OCI-LY3 (cell line): ENCODE measurements around the gene VSIG10L.

Experiments
- H2AFZ ChIP-seq: fragments of 200-600, 300-600 bp; shearing (Covaris generic); 2 replicates; pipeline ENCODE4 v1.6.0; 2014; ENCODE audit warnings: antibody characterized with exemption, low read depth, low read length
- H3K27ac ChIP-seq: fragments of 200-600, 300-600 bp; sonication (generic); 2 replicates; pipeline ENCODE4 v1.5.1; 2014; ENCODE audit warnings: mild to moderate bottlenecking, low read length, moderate library complexity, mixed read lengths
- H3K27me3 ChIP-seq: fragments of 200-600, 300-600 bp; sonication (generic); 2 replicates; pipeline ENCODE4 v1.6.1; 2014; ENCODE audit warnings: low read depth, low read length, mixed read lengths
- H3K36me3 ChIP-seq: fragments of 200-600, 300-600 bp; sonication (generic); replicated peaks from 2 replicates; pipeline ENCODE3; 2014; ENCODE audit warnings: low read depth, low read length, mixed read lengths
- H3K4me1 ChIP-seq: fragments of 300-600, 200-600 bp; sonication (generic); 2 replicates; pipeline ENCODE4 v1.6.1; 2014; ENCODE audit warnings: low read length, mixed read lengths
- H3K4me2 ChIP-seq: fragments of 200-600, 300-600 bp; sonication (generic); 2 replicates; pipeline ENCODE4 v1.6.1; 2014; ENCODE audit warnings: low read length, mixed read lengths
- H3K4me3 ChIP-seq: fragments of 300-600, 200-600 bp; sonication (generic); 2 replicates; pipeline ENCODE4 v1.5.1; 2014; ENCODE audit warnings: antibody characterized with exemption, mild to moderate bottlenecking, low read length, moderate library complexity
- H3K79me2 ChIP-seq: fragments of 300-600, 200-600 bp; shearing (Covaris generic); 2 replicates; pipeline ENCODE4 v1.6.1; 2014; ENCODE audit warnings: mild to moderate bottlenecking, low read length, mixed read lengths
- H3K9ac ChIP-seq: fragments of 300-600, 200-600 bp; shearing (Covaris generic); 2 replicates; pipeline ENCODE4 v1.6.0; 2014; ENCODE audit warnings: mild to moderate bottlenecking, low read length, moderate library complexity
- H3K9me3 ChIP-seq: fragments of 200-600, 300-600 bp; shearing (Covaris generic); 2 replicates; pipeline ENCODE4 v1.6.1; 2014; ENCODE audit warnings: low read length, mixed read lengths; ENCODE audit not compliant: insufficient read depth
- H4K20me1 ChIP-seq: fragments of 200-600, 300-600 bp; sonication (generic); 2 replicates; pipeline ENCODE4 v1.6.1; 2016; ENCODE audit warnings: low read length, mixed read lengths; ENCODE audit not compliant: insufficient read depth
- EZH2phosphoT487 ChIP-seq: fragments of 200-600 bp; shearing (Covaris generic); IDR thresholded peaks from 2 replicates; pipeline ENCODE4 v1.6.1; 2018; ENCODE audit warnings: antibody characterized with exemption, mixed run types, low read depth
- TF ChIP-seq, protein P1 (sequence below): fragments of 200-600, 300-600 bp; sonication (generic); IDR thresholded peaks from 2 replicates; pipeline ENCODE4 v1.5.1; 2014; ENCODE audit warnings: antibody characterized with exemption, low read length, low read depth

The VSIG10L gene

DNA sequence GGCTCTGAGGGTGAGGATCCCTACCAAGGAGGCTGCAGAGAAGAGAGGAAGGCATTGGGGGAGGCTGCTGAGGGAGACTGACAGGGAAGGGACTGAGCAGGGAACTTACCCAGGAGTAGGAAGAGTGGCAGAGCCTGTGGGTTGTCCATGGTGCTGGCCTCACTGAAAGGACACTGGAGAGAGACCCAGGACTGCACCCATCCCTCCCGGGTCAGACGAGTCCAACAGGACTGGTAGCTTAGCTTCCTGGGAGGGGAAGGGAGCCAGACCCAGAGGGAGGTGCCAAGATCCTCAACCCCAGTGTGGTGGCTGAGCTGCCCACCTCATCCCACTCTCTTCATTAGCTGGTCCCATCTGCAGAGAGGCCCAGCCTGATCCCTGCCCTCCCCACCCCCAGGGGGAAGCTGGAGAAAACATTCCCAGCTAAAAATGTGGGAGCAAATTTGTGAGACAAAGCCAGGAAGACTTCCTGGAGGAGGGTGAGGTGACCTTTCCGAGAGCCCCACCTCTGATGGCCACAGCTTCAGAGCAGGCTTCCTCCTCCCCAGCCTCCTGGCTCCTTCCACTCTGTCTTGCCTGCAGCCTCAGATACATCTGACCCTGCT lies at the start of gene VSIG10L:
Gene VSIG10L, minus strand, starts transcription at position 164 of the 605 bp plus-strand sequence. Its CDS starts 15 bp downstream, at position 149.
- no peaks in the 10 kb centered on the region for H3K79me2 ChIP-seq
- H3K9ac ChIP-seq: no peak within 1 kb of the TSS
- H3K27ac ChIP-seq: no peak within 1 kb of the TSS
- H3K4me3 ChIP-seq: no peak within 1 kb of the TSS
- peaks cover 9% of the 10 kb centered on the region; the same call in 1 of the 2 replicates for H3K27me3 ChIP-seq
- H3K4me1 ChIP-seq: peaks cover 19% of the 10 kb centered on the region
- H3K9me3 ChIP-seq: no peaks in the 10 kb centered on the region
- peaks cover 9% of the 10 kb centered on the region for H3K36me3 ChIP-seq
- no peak within 1 kb of the TSS for H2AFZ ChIP-seq
- no peaks in the 10 kb centered on the region for H4K20me1 ChIP-seq
- no peak for TF ChIP-seq EZH2phosphoT487
- TF ChIP-seq, protein P1, sequence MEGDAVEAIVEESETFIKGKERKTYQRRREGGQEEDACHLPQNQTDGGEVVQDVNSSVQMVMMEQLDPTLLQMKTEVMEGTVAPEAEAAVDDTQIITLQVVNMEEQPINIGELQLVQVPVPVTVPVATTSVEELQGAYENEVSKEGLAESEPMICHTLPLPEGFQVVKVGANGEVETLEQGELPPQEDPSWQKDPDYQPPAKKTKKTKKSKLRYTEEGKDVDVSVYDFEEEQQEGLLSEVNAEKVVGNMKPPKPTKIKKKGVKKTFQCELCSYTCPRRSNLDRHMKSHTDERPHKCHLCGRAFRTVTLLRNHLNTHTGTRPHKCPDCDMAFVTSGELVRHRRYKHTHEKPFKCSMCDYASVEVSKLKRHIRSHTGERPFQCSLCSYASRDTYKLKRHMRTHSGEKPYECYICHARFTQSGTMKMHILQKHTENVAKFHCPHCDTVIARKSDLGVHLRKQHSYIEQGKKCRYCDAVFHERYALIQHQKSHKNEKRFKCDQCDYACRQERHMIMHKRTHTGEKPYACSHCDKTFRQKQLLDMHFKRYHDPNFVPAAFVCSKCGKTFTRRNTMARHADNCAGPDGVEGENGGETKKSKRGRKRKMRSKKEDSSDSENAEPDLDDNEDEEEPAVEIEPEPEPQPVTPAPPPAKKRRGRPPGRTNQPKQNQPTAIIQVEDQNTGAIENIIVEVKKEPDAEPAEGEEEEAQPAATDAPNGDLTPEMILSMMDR: no peak
- no peak within 1 kb of the TSS for H3K4me2 ChIP-seq

DNA sequence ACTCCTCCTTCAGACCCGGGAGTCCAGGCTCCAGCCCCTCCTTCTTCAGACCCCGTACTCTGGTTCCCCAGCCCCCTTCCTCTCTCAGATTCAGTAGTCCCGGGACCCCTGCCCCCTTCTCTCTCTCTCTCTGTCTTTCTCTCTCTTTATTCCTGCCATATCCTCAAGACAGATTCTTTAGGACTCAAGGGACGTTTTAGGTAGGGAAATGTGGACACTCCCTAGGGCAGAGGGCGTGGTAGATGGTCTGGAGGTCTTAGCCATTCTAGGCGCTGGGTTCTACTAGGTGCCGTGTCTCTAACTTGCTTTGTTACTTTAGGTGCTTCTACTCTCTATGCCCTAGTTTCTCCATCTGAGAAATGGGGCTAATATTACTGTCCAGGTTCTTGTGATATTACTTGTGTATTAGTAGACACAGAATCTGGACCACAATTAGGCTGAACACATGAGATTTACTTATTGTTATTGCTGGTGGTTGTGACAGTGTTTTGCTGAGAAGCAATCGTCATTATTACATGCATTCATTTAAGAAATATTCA lies 49.2 kb upstream of the VSIG10L start:
- Histone ChIP-seq H3K9me3 (no peaks in the 10 kb centered on the region), H3K79me2 (peaks cover 5% of the 10 kb centered on the region), H3K27ac (no peak overlapping the region), H3K4me1 (peaks cover 20% of the 10 kb centered on the region), H3K9ac (peak overlapping the region; percentile 6; the same call in 1 of the 2 replicates), H3K36me3 (no peaks in the 10 kb centered on the region), H2AFZ (peak overlapping the region; percentile 97), H3K4me3 (peak overlapping the region; percentile 25), H3K4me2 (peak overlapping the region; percentile 32), H3K27me3 (no peaks in the 10 kb centered on the region), H4K20me1 (no peaks in the 10 kb centered on the region)
- no peak for TF ChIP-seq EZH2phosphoT487
- TF ChIP-seq, protein P1: no peak

DNA sequence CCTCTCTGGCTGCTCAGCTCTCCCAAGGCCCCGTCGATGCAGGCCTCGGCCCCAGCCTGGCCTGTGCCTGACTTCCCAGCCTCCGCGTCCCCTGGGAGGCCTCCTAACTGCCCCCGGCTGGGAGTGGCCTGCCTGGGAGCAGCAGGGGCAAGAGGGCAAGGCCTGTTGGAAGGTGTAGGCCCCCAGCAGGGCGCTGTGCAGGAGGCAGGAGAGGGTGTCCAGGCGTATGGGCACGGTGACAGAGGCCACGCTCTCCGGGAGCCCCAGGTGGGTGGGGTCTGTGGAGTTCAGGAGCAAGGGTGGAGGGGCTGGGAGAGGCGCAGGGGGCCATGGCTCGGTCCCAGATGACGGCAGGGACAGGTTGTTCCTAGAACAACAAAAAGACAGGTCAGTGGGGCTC lies 47.2 kb upstream of the VSIG10L start:
- Histone ChIP-seq H3K27ac (no peak overlapping the region), H3K4me2 (no peak overlapping the region), H4K20me1 (no peaks in the 10 kb centered on the region), H2AFZ (no peak overlapping the region), H3K79me2 (no peaks in the 10 kb centered on the region), H3K36me3 (no peaks in the 10 kb centered on the region), H3K4me1 (peaks cover 16% of the 10 kb centered on the region), H3K9me3 (no peaks in the 10 kb centered on the region), H3K4me3 (no peak overlapping the region), H3K9ac (no peak overlapping the region), H3K27me3 (no peaks in the 10 kb centered on the region)
- TF ChIP-seq EZH2phosphoT487: no peak
- TF ChIP-seq, protein P1: no peak

DNA sequence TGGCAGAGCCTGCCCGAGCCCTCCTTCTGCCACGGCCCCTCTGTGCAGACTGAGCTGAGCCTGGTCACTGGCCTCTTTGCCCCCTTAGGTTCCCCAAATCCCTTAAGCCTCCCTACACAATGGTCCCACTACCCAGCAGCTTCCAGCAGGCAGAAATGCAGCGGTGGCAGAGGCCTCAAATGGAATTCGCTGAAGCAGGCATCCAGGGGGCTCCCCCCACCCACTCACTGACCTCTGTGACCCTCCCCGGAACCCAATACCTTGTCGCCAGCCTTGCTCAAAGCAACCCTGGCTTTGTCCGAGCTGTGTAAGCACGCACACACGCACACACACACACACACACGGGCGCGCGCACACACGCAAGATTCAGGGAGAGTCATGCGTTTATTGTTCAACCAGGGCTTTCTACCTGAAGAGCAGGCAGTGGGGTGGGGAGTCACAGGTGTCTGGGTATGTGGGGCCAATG lies 46.0 kb upstream of the VSIG10L start, which contains the start of gene LIM2:
Gene LIM2, minus strand, starts transcription at position 51 of the 466 bp plus-strand sequence. CDS start 531 bp downstream, outside the sequence.
- Histone ChIP-seq H3K4me3 (no peak within 1 kb of the TSS), H3K27ac (no peak within 1 kb of the TSS), H3K4me1 (peaks cover 12% of the 10 kb centered on the region), H3K36me3 (no peaks in the 10 kb centered on the region), H3K79me2 (no peaks in the 10 kb centered on the region), H3K9ac (no peak within 1 kb of the TSS), H3K4me2 (no peak within 1 kb of the TSS), H2AFZ (no peak within 1 kb of the TSS), H3K27me3 (0 out of 2 replicates have a peak, but pooled peaks cover 3% of the 10 kb centered on the region), H3K9me3 (no peaks in the 10 kb centered on the region), H4K20me1 (no peaks in the 10 kb centered on the region)
- TF ChIP-seq EZH2phosphoT487: no peak
- TF ChIP-seq, protein P1: no peak
